Activated naive CD4-positive, alpha-beta T cell treated with anti-CD3 and anti-CD28 coated beads, Interleukin-2, amount 10 ng/mL, durations not matched to agents 5 hours and 36 hours (primary cell): ENCODE data around the gene TRIM49B. TPM values are rescaled to one million over a fixed set of nuclear protein-coding genes. Genes with fewer than 3 reads are reported as not detected.

Experiments
- total RNA-seq, 2 experiments: library from RNA; stranded (reverse); gene quantifications; one replicate each; pipeline ENCODE4 v1.2.3, GENCODE V29; 2021

Gene TRIM49B, protein sequence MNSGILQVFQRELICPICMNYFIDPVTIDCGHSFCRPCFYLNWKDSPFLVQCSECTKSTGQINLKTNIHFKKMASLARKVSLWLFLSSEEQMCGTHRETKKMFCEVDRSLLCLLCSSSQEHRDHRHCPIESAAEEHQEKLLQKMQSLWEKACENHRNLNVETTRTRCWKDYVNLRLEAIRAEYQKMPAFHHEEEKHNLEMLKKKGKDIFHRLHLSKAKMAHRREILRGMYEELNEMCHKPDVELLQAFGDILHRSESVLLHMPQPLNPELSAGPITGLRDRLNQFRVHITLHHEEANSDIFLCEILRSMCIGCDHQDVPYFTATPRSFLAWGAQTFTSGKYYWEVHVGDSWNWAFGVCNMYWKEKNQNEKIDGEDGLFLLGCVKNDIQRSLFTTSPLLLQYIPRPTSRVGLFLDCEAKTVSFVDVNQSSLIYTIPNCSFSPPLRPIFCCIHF
- total RNA-seq: not detected

DNA sequence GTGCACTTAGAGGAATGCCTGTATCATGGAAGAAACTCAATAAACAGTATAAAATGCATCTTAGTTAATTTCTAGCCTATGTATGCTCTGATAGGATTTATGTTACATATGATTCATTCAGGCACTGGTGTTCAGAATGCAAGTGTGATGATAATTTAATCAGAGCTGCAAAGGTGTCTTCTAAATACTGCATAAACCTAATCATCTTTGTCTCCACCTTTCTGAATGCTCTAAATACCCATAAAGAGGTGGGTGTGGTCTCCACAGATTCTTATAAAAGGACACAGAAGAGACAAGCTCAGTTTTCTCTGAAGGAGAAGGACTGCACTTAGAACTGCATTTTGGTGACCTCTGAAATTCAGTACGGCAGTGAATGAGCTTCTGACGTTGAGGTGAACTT, at the start of gene TRIM49B:
TSS of gene TRIM49B (plus strand) at position 301 of the 400 bp plus-strand sequence. CDS start 2,777 bp downstream, outside the sequence.

DNA sequence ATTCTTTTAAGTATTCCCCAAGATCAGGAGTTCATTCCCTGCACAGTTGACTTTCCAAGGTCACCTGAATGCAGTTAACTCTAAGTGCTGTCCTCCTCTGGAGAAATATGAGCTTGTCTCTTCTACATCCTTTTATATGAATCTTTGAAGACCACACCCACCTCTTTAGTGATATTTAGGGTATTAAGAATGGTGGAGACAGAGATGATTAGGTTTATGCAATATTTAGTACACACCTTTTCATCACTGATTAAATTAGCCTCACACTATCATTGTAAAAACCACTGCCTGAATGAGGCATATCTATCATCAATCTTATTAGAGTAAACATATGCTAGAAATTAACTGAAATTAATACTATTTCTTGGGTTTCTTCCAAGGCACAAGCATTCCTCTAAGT, 44.8 kb upstream of the TRIM49B start, which contains the start of gene TRIM51G:
TSS of gene TRIM51G (minus strand) at position 101 of the 400 bp plus-strand sequence. CDS start 2,190 bp downstream, outside the sequence.

DNA sequence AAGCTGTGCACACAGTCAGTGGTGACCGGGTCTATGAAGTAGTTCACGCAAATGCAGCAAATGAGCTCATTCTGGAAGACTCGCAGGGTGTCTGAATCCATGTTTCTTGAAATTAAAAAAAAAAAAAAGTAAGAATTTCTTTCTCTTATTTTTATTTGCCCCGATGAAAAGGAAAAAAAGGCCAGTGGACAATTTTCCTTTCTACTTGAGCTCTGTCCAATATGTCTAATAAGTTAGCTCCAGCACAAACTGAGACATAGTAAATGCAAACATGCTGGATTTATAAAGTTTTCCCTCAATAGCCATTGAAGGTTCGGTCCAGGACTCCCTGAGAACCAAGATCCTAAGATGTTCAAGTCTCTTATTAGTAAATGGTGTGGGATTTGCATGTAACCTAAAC, 30.4 kb downstream of the TRIM49B start, which contains the start of gene TRIM64C:
TSS of gene TRIM64C (minus strand) at position 101 of the 400 bp plus-strand sequence. CDS start at position 101, 0 bp downstream.

Other genes starting within 250 kb of the TRIM49B start
- not detected for gene TRIM51G, start 44.9 kb upstream of the TRIM49B start, total RNA-seq
- not detected for gene TRIM64C, start 30.3 kb downstream of the TRIM49B start, total RNA-seq
- gene FOLH1, start 179.8 kb downstream of the TRIM49B start, total RNA-seq: not detected